HepG2 (cell line): ENCODE results near the gene SDE2. TPM values are rescaled to one million over a fixed set of nuclear protein-coding genes. Genes with fewer than 3 reads are reported as not detected.
A peak's percentile ranks its signal among the peaks of the same experiment; 100 is the strongest.

Experiments used
- CENPX ChIP-seq: sonication (generic); formaldehyde crosslinking; IDR thresholded peaks from 2 replicates; pipeline ENCODE4 v1.9.0; 2021; ENCODE audit warnings: mild to moderate bottlenecking, missing genetic modification reagents, moderate library complexity
- CREB1 ChIP-seq, 2 experiments: fragments of 450-650 bp in 1 of 2; IDR thresholded peaks; 2 replicates each; pipeline ENCODE4 v1.6.1; 2016 to 2017; ENCODE audit warnings: control low read depth in 1 of 2, mild to moderate bottlenecking in 1 of 2, missing compliant biosample characterization in 1 of 2, missing genetic modification characterization in 1 of 2
- FOXM1 ChIP-seq: sonication (generic); formaldehyde crosslinking; IDR thresholded peaks from 2 replicates; pipeline ENCODE4 v1.5.0; 2020; ENCODE audit warnings: missing genetic modification reagents
- HNRNPUL1 ChIP-seq: fragments of 200-400 bp; formaldehyde crosslinking; IDR thresholded peaks from 2 replicates; pipeline ENCODE4 v1.6.1; 2017; ENCODE audit warnings: low read depth, mild to moderate bottlenecking, low read length, moderate library complexity
- MYNN ChIP-seq: sonication (generic); formaldehyde crosslinking; IDR thresholded peaks from 2 replicates; pipeline ENCODE4 v1.4.0; 2020; ENCODE audit warnings: mild to moderate bottlenecking, low read depth, missing genetic modification reagents
- STAG1 ChIP-seq: sonication (generic); formaldehyde crosslinking; IDR thresholded peaks from 2 replicates; pipeline ENCODE4 v1.4.0; 2020; ENCODE audit warnings: missing genetic modification reagents
- ZFP41 ChIP-seq: sonication (generic); formaldehyde crosslinking; IDR thresholded peaks from 2 replicates; pipeline ENCODE4 v1.4.0; 2020; ENCODE audit warnings: mild to moderate bottlenecking, missing genetic modification reagents, borderline replicate concordance
- ZNF44 ChIP-seq: sonication (generic); formaldehyde crosslinking; IDR thresholded peaks from 2 replicates; pipeline ENCODE4 v1.5.1; 2020; ENCODE audit warnings: mild to moderate bottlenecking, missing genetic modification reagents
- ZNF550 ChIP-seq: sonication (generic); formaldehyde crosslinking; IDR thresholded peaks from 2 replicates; pipeline ENCODE4 v1.4.0; 2020; ENCODE audit warnings: mild to moderate bottlenecking, missing genetic modification reagents, borderline replicate concordance
- ZNF713 ChIP-seq: sonication (generic); formaldehyde crosslinking; IDR thresholded peaks from 2 replicates; pipeline ENCODE4 v1.4.0; 2020; ENCODE audit warnings: mild to moderate bottlenecking, missing genetic modification reagents
- ZNF746 ChIP-seq: sonication (generic); formaldehyde crosslinking; IDR thresholded peaks from 2 replicates; pipeline ENCODE4 v1.8.0; 2022; ENCODE audit warnings: mild to moderate bottlenecking, missing genetic modification reagents
- polyA plus RNA-seq, 8 experiments: library from polyadenylated mRNA; depleted of rRNA in 3 of 8; stranded (reverse) in 7 of 8; unstranded in 1 of 8; fragments of >200 nt; fragmentation: Illumina TruSeq in 4 of 8; extraction: Trizol in 4 of 8; gene quantifications; 2 replicates each; pipeline versions ENCODE4 v1.2.1 to v1.2.3, GENCODE V29; 2011 to 2016; ENCODE audit warnings: low read depth in 4 of 8, missing spikeins in 1 of 8, mixed read lengths in 1 of 8; ENCODE audit not compliant: insufficient read depth in 1 of 8
- total RNA-seq, 5 experiments: library from RNA; depleted of rRNA; stranded (reverse); fragments of >200 nt; fragmentation: Illumina TruSeq; extraction: Trizol; gene quantifications; 2 replicates each; pipeline ENCODE4 v1.2.3, GENCODE V29; 2016; ENCODE audit warnings: low read depth in 1 of 5
- TF ChIP-seq, protein P1 (sequence below): sonication (generic); formaldehyde crosslinking; IDR thresholded peaks from 2 replicates; pipeline ENCODE4 v1.5.0; 2020; ENCODE audit warnings: mild to moderate bottlenecking, missing genetic modification reagents, moderate library complexity
- TF ChIP-seq, protein P2 (sequence below), 2 experiments: sonication (generic) in 1 of 2; formaldehyde crosslinking in 1 of 2; IDR thresholded peaks; 2 replicates each; pipeline versions ENCODE4 v1.4.0 to v1.6.1; 2018 to 2020; ENCODE audit warnings: missing genetic modification reagents in 2 of 2, borderline replicate concordance in 1 of 2, low read depth in 1 of 2, mild to moderate bottlenecking in 1 of 2, missing biosample characterization in 1 of 2
- TF ChIP-seq, protein P3 (sequence below): sonication (generic); formaldehyde crosslinking; IDR thresholded peaks from 2 replicates; pipeline ENCODE4 v1.4.0; 2020; ENCODE audit warnings: mild to moderate bottlenecking, missing genetic modification reagents
- TF ChIP-seq, protein P4 (sequence below): sonication (generic); formaldehyde crosslinking; IDR thresholded peaks from 2 replicates; pipeline ENCODE4 v1.8.1; 2023; ENCODE audit warnings: mild to moderate bottlenecking, inconsistent platforms, moderate library complexity, missing genetic modification reagents, borderline replicate concordance

SDE2 gene
- total and polyA plus RNA-seq, 2 of the 13 experiments (the other 11 are each of a cell fraction or from before 2014, with no cell fraction given) = 10.8 to 19.6 TPM

DNA sequence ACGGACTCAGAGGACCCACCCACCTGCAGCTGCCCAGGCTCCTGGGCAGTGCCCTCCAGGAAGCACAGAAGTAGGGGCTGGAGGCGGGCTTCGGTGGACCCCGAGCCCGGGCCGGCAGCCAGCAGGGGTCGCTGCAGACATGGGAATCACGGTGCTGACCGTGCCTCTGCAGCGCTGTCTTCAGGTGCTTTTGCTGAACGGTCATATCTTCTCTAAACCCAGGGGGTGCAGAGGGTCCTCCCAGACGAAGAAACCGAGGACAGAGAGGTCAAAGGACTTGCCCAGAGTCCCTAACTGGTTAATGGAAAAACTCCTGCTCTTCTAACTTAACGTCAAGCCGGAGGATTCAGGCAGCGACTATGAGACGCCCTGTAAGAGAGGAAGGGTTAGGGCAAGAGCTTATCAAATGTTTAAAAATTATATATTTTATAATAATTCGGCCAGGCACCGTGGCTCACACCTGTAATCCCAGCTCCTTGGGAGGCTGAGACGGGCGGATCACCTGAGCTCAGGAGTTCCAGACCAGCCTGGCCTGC lies 36.6 kb downstream of the SDE2 start (continued):
- TF ChIP-seq, protein P1, sequence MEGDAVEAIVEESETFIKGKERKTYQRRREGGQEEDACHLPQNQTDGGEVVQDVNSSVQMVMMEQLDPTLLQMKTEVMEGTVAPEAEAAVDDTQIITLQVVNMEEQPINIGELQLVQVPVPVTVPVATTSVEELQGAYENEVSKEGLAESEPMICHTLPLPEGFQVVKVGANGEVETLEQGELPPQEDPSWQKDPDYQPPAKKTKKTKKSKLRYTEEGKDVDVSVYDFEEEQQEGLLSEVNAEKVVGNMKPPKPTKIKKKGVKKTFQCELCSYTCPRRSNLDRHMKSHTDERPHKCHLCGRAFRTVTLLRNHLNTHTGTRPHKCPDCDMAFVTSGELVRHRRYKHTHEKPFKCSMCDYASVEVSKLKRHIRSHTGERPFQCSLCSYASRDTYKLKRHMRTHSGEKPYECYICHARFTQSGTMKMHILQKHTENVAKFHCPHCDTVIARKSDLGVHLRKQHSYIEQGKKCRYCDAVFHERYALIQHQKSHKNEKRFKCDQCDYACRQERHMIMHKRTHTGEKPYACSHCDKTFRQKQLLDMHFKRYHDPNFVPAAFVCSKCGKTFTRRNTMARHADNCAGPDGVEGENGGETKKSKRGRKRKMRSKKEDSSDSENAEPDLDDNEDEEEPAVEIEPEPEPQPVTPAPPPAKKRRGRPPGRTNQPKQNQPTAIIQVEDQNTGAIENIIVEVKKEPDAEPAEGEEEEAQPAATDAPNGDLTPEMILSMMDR = peak; percentile 80
- TF ChIP-seq CREB1 (IDR thresholded peaks at IDR 0.05) (no peak), CREB1 (CRISPR knock-in tag; IDR thresholded peaks at IDR 0.05) (no peak), ZFP41 (CRISPR knock-in tag) (no peak), ZNF550 (CRISPR knock-in tag) (no peak), FOXM1 (CRISPR knock-in tag) (no peak), ZNF713 (CRISPR knock-in tag) (no peak), ZNF44 (no peak), CENPX (no peak), HNRNPUL1 (no peak), MYNN (CRISPR knock-in tag) (no peak), STAG1 (CRISPR knock-in tag) (peak; percentile 70), ZNF746 (CRISPR knock-in tag) (no peak)
- TF ChIP-seq, protein P2, sequence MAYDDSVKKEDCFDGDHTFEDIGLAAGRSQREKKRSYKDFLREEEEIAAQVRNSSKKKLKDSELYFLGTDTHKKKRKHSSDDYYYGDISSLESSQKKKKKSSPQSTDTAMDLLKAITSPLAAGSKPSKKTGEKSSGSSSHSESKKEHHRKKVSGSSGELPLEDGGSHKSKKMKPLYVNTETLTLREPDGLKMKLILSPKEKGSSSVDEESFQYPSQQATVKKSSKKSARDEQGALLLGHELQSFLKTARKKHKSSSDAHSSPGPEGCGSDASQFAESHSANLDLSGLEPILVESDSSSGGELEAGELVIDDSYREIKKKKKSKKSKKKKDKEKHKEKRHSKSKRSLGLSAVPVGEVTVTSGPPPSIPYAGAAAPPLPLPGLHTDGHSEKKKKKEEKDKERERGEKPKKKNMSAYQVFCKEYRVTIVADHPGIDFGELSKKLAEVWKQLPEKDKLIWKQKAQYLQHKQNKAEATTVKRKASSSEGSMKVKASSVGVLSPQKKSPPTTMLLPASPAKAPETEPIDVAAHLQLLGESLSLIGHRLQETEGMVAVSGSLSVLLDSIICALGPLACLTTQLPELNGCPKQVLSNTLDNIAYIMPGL (CRISPR knock-in tag; IDR thresholded peaks at IDR 0.05; ENCODE audit: borderline replicate concordance in 1 of 2, low read depth in 1 of 2) = 0 out of 4 replicates have a peak, but pooled peaks of 1 of the 2 experiments have one; percentile 41
- TF ChIP-seq, protein P3, sequence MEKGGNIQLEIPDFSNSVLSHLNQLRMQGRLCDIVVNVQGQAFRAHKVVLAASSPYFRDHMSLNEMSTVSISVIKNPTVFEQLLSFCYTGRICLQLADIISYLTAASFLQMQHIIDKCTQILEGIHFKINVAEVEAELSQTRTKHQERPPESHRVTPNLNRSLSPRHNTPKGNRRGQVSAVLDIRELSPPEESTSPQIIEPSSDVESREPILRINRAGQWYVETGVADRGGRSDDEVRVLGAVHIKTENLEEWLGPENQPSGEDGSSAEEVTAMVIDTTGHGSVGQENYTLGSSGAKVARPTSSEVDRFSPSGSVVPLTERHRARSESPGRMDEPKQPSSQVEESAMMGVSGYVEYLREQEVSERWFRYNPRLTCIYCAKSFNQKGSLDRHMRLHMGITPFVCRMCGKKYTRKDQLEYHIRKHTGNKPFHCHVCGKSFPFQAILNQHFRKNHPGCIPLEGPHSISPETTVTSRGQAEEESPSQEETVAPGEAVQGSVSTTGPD (CRISPR knock-in tag) = no peak
- TF ChIP-seq, protein P4, sequence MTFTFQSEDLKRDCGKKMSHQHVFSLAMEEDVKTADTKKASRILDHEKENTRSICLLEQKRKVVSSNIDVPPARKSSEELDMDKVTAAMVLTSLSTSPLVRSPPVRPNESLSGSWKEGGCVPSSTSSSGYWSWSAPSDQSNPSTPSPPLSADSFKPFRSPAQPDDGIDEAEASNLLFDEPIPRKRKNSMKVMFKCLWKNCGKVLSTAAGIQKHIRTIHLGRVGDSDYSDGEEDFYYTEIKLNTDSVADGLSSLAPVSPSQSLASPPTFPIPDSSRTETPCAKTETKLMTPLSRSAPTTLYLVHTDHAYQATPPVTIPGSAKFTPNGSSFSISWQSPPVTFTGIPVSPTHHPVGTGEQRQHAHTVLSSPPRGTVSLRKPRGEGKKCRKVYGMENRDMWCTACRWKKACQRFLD (CRISPR knock-in tag) = no peak
